ENCODE data around the gene CADM4.

DNA sequence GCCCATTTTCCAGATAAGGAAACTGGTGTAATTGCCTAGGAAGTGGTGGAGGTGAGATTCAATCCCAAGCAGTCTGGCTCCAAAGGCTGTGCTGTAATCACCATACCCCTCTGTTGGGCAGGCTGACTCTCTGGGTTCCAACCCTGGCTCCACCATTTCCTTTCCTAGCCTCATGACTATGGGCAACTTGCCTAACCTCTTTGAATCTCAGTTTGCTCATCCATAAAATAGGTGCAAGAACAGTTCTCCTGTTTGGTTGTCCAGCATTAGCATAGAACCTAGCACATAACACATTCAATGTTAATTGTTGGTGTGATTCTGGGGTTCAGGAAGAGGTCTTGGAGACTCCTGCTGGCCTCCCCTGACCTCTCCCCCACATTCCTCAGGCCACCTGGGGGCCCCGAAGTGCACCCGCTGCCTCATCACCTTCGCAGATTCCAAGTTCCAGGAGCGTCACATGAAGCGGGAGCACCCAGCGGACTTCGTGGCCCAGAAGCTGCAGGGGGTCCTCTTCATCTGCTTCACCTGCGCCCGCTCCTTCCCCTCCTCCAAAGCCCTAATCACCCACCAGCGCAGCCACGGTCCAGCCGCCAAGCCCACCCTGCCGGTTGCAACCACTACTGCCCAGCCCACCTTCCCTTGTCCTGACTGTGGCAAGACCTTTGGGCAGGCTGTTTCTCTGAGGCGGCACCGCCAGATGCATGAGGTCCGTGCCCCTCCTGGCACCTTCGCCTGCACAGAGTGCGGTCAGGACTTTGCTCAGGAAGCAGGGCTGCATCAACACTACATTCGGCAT, 41.0 kb downstream of the CADM4 start:
- TF ChIP-seq CTCF (IDR thresholded peaks at IDR 0.05; ENCODE audit: low read depth, low read length, missing input control) (no peak), FOXA1 (IDR thresholded peaks at IDR 0.05) (no peak), SP1 (IDR thresholded peaks at IDR 0.05) (no peak), RXRA (IDR thresholded peaks at IDR 0.05) (no peak), YY1 (IDR thresholded peaks at IDR 0.05) (no peak), GABPA (IDR thresholded peaks at IDR 0.05 in 1 of 2, conservative IDR thresholded peaks at IDR 0.05 in 1 of 2) (no peak), REST (IDR thresholded peaks at IDR 0.05) (no peak), ZBTB33 (IDR thresholded peaks at IDR 0.05) (no peak), TAF1 (conservative IDR thresholded peaks at IDR 0.05) (no peak), JUND (IDR thresholded peaks at IDR 0.05) (no peak), RAD21 (IDR thresholded peaks at IDR 0.05) (no peak), EGR1 (IDR thresholded peaks at IDR 0.05; ENCODE audit: low read depth in 2 of 2) (no peak), NR2F2 (IDR thresholded peaks at IDR 0.05) (no peak)
- TF ChIP-seq, protein P1, sequence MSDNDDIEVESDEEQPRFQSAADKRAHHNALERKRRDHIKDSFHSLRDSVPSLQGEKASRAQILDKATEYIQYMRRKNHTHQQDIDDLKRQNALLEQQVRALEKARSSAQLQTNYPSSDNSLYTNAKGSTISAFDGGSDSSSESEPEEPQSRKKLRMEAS (IDR thresholded peaks at IDR 0.05) = no peak

All from liver (tissue), 3 donors.